ENCODE results near the gene XCL1.
"Not testable (repeated sequence)": the region's sequence is repeated elsewhere in the genome, so short reads cannot be mapped to it uniquely, and the experiment has no call there.

XCL1 gene

DNA sequence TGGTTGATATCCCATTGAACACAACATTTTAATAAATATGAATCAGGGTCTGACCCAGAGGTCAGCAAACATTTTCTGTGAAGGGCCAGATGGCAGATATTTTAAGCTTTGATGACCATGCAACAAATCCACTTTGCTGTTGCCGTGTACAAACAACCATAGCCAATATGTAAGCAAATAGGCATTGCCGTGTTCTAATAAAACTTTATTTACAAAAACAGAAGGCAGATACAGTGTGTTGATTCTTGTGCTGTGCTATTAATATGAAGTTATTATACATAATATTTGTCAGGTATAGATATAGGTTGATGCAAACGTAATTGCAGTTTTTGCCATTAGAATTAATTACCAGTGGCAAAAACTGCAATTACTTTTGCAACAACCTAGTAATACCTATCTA is 8.8 kb upstream of the XCL1 start:
- Histone ChIP-seq H3K27ac (ENCODE audit: insufficient read depth, low read depth, low read length, poor library complexity, severe bottlenecking) (no peak overlapping the region), H3K9me3 (ENCODE audit: control insufficient read depth, low read length) (no peaks in the 10 kb centered on the region), H3K4me1 (ENCODE audit: control insufficient read depth, insufficient read depth, low read length) (no peaks in the 10 kb centered on the region), H3K27me3 (ENCODE audit: control insufficient read depth, insufficient read depth, low read length, poor library complexity, severe bottlenecking) (no peaks in the 10 kb centered on the region), H3K4me3 (ENCODE audit: insufficient read depth, low read depth, low read length) (no peak overlapping the region), H3K36me3 (ENCODE audit: control insufficient read depth, insufficient read depth, low read length) (no peaks in the 10 kb centered on the region)
- 89 to 100% methylated on average over 2 to 3 of the region's 3 CpGs for WGBS, 2 experiments

GRCh38 chr1:168568346-168568745 is 8.1 kb upstream of the XCL1 start:
- Histone ChIP-seq H3K4me1 (ENCODE audit: control insufficient read depth, insufficient read depth, low read length) (no peaks in the 10 kb centered on the region), H3K4me3 (ENCODE audit: insufficient read depth, low read depth, low read length) (no peak overlapping the region), H3K27me3 (ENCODE audit: control insufficient read depth, insufficient read depth, low read length, poor library complexity, severe bottlenecking) (no peaks in the 10 kb centered on the region), H3K9me3 (ENCODE audit: control insufficient read depth, low read length) (no peaks in the 10 kb centered on the region), H3K36me3 (ENCODE audit: control insufficient read depth, insufficient read depth, low read length) (no peaks in the 10 kb centered on the region), H3K27ac (ENCODE audit: insufficient read depth, low read depth, low read length, poor library complexity, severe bottlenecking) (no peak overlapping the region)
- WGBS, 2 experiments: 70 to 96% methylated on average over 1 of the region's 1 CpG

DNA sequence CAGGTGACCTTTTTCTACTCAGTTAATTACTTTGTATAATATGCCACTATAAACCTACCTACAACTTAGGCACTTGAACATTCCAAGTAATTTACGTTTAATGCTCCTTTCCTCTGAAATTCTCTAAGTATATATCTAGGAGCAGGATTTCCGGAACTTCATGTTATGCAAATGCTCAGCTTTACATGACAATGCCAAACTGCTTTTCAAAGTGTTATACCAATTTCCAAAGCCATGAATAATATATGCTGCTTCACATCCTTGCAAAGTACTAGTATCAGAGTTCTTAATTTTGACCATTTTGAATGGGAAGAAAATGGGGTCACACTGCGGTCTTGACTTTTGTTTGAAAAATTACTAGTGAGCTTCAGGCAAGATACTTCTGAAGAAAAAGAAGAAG is 5.8 kb upstream of the XCL1 start:
- Histone ChIP-seq H3K27ac (ENCODE audit: insufficient read depth, low read depth, low read length, poor library complexity, severe bottlenecking) (no peak overlapping the region), H3K27me3 (ENCODE audit: control insufficient read depth, insufficient read depth, low read length, poor library complexity, severe bottlenecking) (no peaks in the 10 kb centered on the region), H3K9me3 (ENCODE audit: control insufficient read depth, low read length) (no peaks in the 10 kb centered on the region), H3K36me3 (ENCODE audit: control insufficient read depth, insufficient read depth, low read length) (no peaks in the 10 kb centered on the region), H3K4me1 (ENCODE audit: control insufficient read depth, insufficient read depth, low read length) (no peaks in the 10 kb centered on the region), H3K4me3 (ENCODE audit: insufficient read depth, low read depth, low read length) (no peak overlapping the region)
- WGBS, 2 experiments: 68 to 83% methylated on average over 3 of the region's 3 CpGs

GRCh38 chr1:168572633-168573032 is 3.8 kb upstream of the XCL1 start:
- H3K27me3 ChIP-seq (ENCODE audit: control insufficient read depth, insufficient read depth, low read length, poor library complexity, severe bottlenecking): no peaks in the 10 kb centered on the region
- no peak overlapping the region for H3K27ac ChIP-seq (ENCODE audit: insufficient read depth, low read depth, low read length, poor library complexity, severe bottlenecking)
- no peaks in the 10 kb centered on the region for H3K4me1 ChIP-seq (ENCODE audit: control insufficient read depth, insufficient read depth, low read length)
- WGBS, 2 experiments: 94 to 96% methylated on average over 3 of the region's 3 CpGs
- no peaks in the 10 kb centered on the region for H3K36me3 ChIP-seq (ENCODE audit: control insufficient read depth, insufficient read depth, low read length)
- no peak overlapping the region for H3K4me3 ChIP-seq (ENCODE audit: insufficient read depth, low read depth, low read length)
- H3K9me3 ChIP-seq (ENCODE audit: control insufficient read depth, low read length): no peaks in the 10 kb centered on the region

DNA sequence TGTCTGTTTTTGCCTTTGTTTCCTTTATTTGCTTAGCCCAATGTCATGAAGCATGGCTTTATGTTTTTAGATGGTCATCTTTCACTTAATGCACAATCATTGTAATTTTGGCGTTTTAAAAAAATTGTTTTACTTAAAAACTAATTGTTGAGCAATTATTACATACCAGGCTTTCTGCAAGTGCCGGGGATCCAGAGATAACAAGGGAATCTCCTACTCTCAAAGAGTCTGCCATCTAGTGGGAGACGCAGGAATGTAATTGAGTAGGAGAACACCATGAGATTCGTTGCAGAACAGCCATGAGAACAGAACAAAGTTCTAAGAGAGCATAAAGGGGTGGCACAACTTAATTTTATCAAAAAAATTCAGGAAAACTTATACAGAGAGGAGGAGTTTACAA is 2.2 kb upstream of the XCL1 start:
- H3K27me3 ChIP-seq (ENCODE audit: control insufficient read depth, insufficient read depth, low read length, poor library complexity, severe bottlenecking); H3K9me3 ChIP-seq (ENCODE audit: control insufficient read depth, low read length); H3K36me3 ChIP-seq (ENCODE audit: control insufficient read depth, insufficient read depth, low read length); H3K4me1 ChIP-seq (ENCODE audit: control insufficient read depth, insufficient read depth, low read length); H3K27ac ChIP-seq (ENCODE audit: insufficient read depth, low read depth, low read length, poor library complexity, severe bottlenecking); H3K4me3 ChIP-seq (ENCODE audit: insufficient read depth, low read depth, low read length): not testable (repeated sequence)
- whole genome bisulfite sequencing, 2 experiments: 38 to 57% methylated on average over 1 to 3 of the region's 4 CpGs

- H3K36me3 ChIP-seq (ENCODE audit: control insufficient read depth, insufficient read depth, low read length); H3K27ac ChIP-seq (ENCODE audit: insufficient read depth, low read depth, low read length, poor library complexity, severe bottlenecking); H3K4me3 ChIP-seq (ENCODE audit: insufficient read depth, low read depth, low read length); H3K9me3 ChIP-seq (ENCODE audit: control insufficient read depth, low read length); H3K27me3 ChIP-seq (ENCODE audit: control insufficient read depth, insufficient read depth, low read length, poor library complexity, severe bottlenecking); H3K4me1 ChIP-seq (ENCODE audit: control insufficient read depth, insufficient read depth, low read length): not testable (repeated sequence)
- 91 to 96% methylated on average over 2 of the region's 2 CpGs for WGBS, 2 experiments
Observed at GRCh38 chr1:168578531-168579185, 2.3 kb downstream of the XCL1 start.

GRCh38 chr1:168580290-168580689 is 3.9 kb downstream of the XCL1 start:
- 94 to 100% methylated on average over 2 of the region's 2 CpGs for WGBS, 2 experiments

DNA sequence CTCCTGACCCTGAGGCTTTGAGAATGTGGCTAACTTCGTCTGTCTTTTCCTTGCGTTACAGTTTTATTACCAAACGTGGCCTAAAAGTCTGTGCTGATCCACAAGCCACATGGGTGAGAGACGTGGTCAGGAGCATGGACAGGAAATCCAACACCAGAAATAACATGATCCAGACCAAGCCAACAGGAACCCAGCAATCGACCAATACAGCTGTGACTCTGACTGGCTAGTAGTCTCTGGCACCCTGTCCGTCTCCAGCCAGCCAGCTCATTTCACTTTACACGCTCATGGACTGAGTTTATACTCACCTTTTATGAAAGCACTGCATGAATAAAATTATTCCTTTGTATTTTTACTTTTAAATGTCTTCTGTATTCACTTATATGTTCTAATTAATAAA is 4.6 kb downstream of the XCL1 start:
- not testable (repeated sequence) for H3K4me1 ChIP-seq (ENCODE audit: control insufficient read depth, insufficient read depth, low read length); H3K36me3 ChIP-seq (ENCODE audit: control insufficient read depth, insufficient read depth, low read length); H3K27me3 ChIP-seq (ENCODE audit: control insufficient read depth, insufficient read depth, low read length, poor library complexity, severe bottlenecking); H3K4me3 ChIP-seq (ENCODE audit: insufficient read depth, low read depth, low read length); H3K27ac ChIP-seq (ENCODE audit: insufficient read depth, low read depth, low read length, poor library complexity, severe bottlenecking); H3K9me3 ChIP-seq (ENCODE audit: control insufficient read depth, low read length)
- WGBS, 2 experiments: 91 to 92% methylated on average over 6 to 7 of the region's 7 CpGs

More at GRCh38 chr1:168580290-168580689, 3.9 kb downstream of the XCL1 start:
- not testable (repeated sequence) for H3K4me3 ChIP-seq (ENCODE audit: insufficient read depth, low read depth, low read length); H3K27me3 ChIP-seq (ENCODE audit: control insufficient read depth, insufficient read depth, low read length, poor library complexity, severe bottlenecking); H3K4me1 ChIP-seq (ENCODE audit: control insufficient read depth, insufficient read depth, low read length); H3K9me3 ChIP-seq (ENCODE audit: control insufficient read depth, low read length); H3K27ac ChIP-seq (ENCODE audit: insufficient read depth, low read depth, low read length, poor library complexity, severe bottlenecking); H3K36me3 ChIP-seq (ENCODE audit: control insufficient read depth, insufficient read depth, low read length)

- Histone ChIP-seq H3K4me1 (ENCODE audit: control insufficient read depth, insufficient read depth, low read length) (no peaks in the 10 kb centered on the region), H3K27me3 (ENCODE audit: control insufficient read depth, insufficient read depth, low read length, poor library complexity, severe bottlenecking) (no peaks in the 10 kb centered on the region), H3K4me3 (ENCODE audit: insufficient read depth, low read depth, low read length) (no peak overlapping the region), H3K27ac (ENCODE audit: insufficient read depth, low read depth, low read length, poor library complexity, severe bottlenecking) (no peak overlapping the region), H3K9me3 (ENCODE audit: control insufficient read depth, low read length) (no peaks in the 10 kb centered on the region), H3K36me3 (ENCODE audit: control insufficient read depth, insufficient read depth, low read length) (no peaks in the 10 kb centered on the region)
- 94 to 96% methylated on average over 4 of the region's 4 CpGs for WGBS, 2 experiments
Observed at GRCh38 chr1:168581817-168582572, 5.6 kb downstream of the XCL1 start.

GRCh38 chr1:168582688-168583336 is 6.4 kb downstream of the XCL1 start:
- H3K4me1 ChIP-seq (ENCODE audit: control insufficient read depth, insufficient read depth, low read length): no peaks in the 10 kb centered on the region
- no peak overlapping the region for H3K4me3 ChIP-seq (ENCODE audit: insufficient read depth, low read depth, low read length)
- H3K9me3 ChIP-seq (ENCODE audit: control insufficient read depth, low read length): no peaks in the 10 kb centered on the region
- 78 to 88% methylated on average over 6 of the region's 6 CpGs for WGBS, 2 experiments
- H3K27me3 ChIP-seq (ENCODE audit: control insufficient read depth, insufficient read depth, low read length, poor library complexity, severe bottlenecking): no peaks in the 10 kb centered on the region
- no peaks in the 10 kb centered on the region for H3K36me3 ChIP-seq (ENCODE audit: control insufficient read depth, insufficient read depth, low read length)
- H3K27ac ChIP-seq (ENCODE audit: insufficient read depth, low read depth, low read length, poor library complexity, severe bottlenecking): no peak overlapping the region

Data from ectodermal cell (in vitro differentiated cells).